HepG2 (cell line): Measurements from ENCODE around the gene EDN3. TPM values are rescaled to one million over a fixed set of nuclear protein-coding genes. Genes with fewer than 3 reads are reported as not detected.
A peak's percentile ranks its signal among the peaks of the same experiment; 100 is the strongest.

Experiments used
- ATAC-seq: fragments of 200-7000 bp; cut with Tn5 transposase; 3 replicates; pipeline ENCODE4 v1.9.1; 2020; ENCODE audit warnings: mild to moderate bottlenecking, moderate library complexity
- BruUV-seq: library from RNA; stranded (reverse); fragments of 400-500 nt; replicated peaks from 2 replicates; lab custom pipeline; 2021; lab: Mats Ljungman, UMichigan
- CTCF ChIA-PET: fragments of 300-600 bp; formaldehyde crosslinking; extraction: SDS; loops from one replicate; lab custom pipeline; 2021; ENCODE audit warnings: low total read pairs, inconsistent platforms, low intra/inter-chr PET ratio; lab: Yijun Ruan, JAX
- POLR2A ChIA-PET: fragments of 350-600 bp; sonication (Branson Sonifier 250); formaldehyde crosslinking; loops from one replicate; lab custom pipeline; 2020; ENCODE audit warnings: antibody characterized with exemption, inconsistent platforms; lab: Yijun Ruan, JAX
- DNase-seq: peaks from one replicate; pipeline ENCODE4 v3.0.0-alpha.2; 2015; ENCODE audit warnings: low spot score
- FAIRE-seq: peaks from 3 replicates; lab custom pipeline; 2011; peaks lifted over from hg19 to GRCh38; lab: Jason Lieb, UNC
- H2AFZ ChIP-seq: one replicate; pipeline ENCODE4 v1.6.1; 2011; ENCODE audit warnings: low read length, inconsistent platforms
- H3K27ac ChIP-seq: fragments of 300-600 bp; 3 replicates; pipeline ENCODE4 v1.8.0; 2011; ENCODE audit warnings: mixed run types, mild to moderate bottlenecking, mixed read lengths, low read length, inconsistent platforms; ENCODE audit not compliant: insufficient read depth; ENCODE audit errors: extremely low read length
- H3K27me3 ChIP-seq, 2 experiments: fragments of 200-600 bp in 1 of 2; 2 replicates in 1 of 2; 3 replicates in 1 of 2; pipeline versions ENCODE4 v1.6.0 to v1.8.0; 2011; ENCODE audit warnings: low read length in 2 of 2, mild to moderate bottlenecking in 2 of 2, moderate library complexity in 2 of 2, inconsistent platforms in 1 of 2; ENCODE audit not compliant: insufficient read depth in 2 of 2, control insufficient read depth in 1 of 2
- H3K36me3 ChIP-seq, 2 experiments: fragments of 200-600 bp in 1 of 2; replicated peaks in 1 of 2; 2 replicates in 1 of 2; 3 replicates in 1 of 2; pipeline versions ENCODE4 v1.5.1 to v1.8.0; 2011; ENCODE audit warnings: low read length in 2 of 2, inconsistent platforms in 1 of 2; ENCODE audit not compliant: insufficient read depth in 2 of 2, control insufficient read depth in 1 of 2
- H3K4me1 ChIP-seq: 2 replicates; pipeline ENCODE4 v1.5.1; 2012; ENCODE audit warnings: low read length, inconsistent platforms; ENCODE audit not compliant: insufficient read depth
- H3K4me2 ChIP-seq: 2 replicates; pipeline ENCODE4 v1.6.0; 2011; ENCODE audit warnings: low read depth, low read length, inconsistent platforms
- H3K4me3 ChIP-seq, 3 experiments: fragments of 200-600 bp in 1 of 3; sonication (generic), shearing (Covaris generic) in 1 of 3; replicated peaks in 1 of 3; 2 replicates each; pipeline ENCODE4 v1.5.1; 2011 to 2016; ENCODE audit warnings: low read length in 3 of 3, inconsistent platforms in 2 of 3, low read depth in 2 of 3, mild to moderate bottlenecking in 2 of 3, control low read depth in 1 of 3, mixed read lengths in 1 of 3; ENCODE audit not compliant: insufficient read depth in 1 of 3
- H3K79me2 ChIP-seq: one replicate; pipeline ENCODE4 v1.6.1; 2011; ENCODE audit warnings: low read length, inconsistent platforms; ENCODE audit not compliant: insufficient read depth
- H3K9ac ChIP-seq: 2 replicates; pipeline ENCODE4 v1.6.0; 2011; ENCODE audit warnings: mild to moderate bottlenecking, low read depth, low read length, inconsistent platforms; ENCODE audit not compliant: insufficient read depth
- H3K9me3 ChIP-seq: 2 replicates; pipeline ENCODE4 v1.5.1; 2012; ENCODE audit warnings: mild to moderate bottlenecking, low read length
- H4K20me1 ChIP-seq: 2 replicates; pipeline ENCODE4 v1.6.0; 2011; ENCODE audit warnings: inconsistent platforms, mild to moderate bottlenecking, low read length, moderate library complexity; ENCODE audit not compliant: insufficient read depth
- CREB3 ChIP-seq: sonication (generic); formaldehyde crosslinking; IDR thresholded peaks from 2 replicates; pipeline ENCODE4 v1.5.0; 2020; ENCODE audit warnings: missing genetic modification reagents
- ERF ChIP-seq: IDR thresholded peaks from 2 replicates; pipeline ENCODE4 v1.6.1; 2018; ENCODE audit warnings: missing biosample characterization, missing genetic modification reagents
- FIP1L1 ChIP-seq: fragments of 200-400 bp; formaldehyde crosslinking; IDR thresholded peaks from 2 replicates; pipeline ENCODE4 v1.6.1; 2018; ENCODE audit warnings: low read depth, mild to moderate bottlenecking, low read length, moderate library complexity, borderline replicate concordance; ENCODE audit not compliant: insufficient read depth
- SALL2 ChIP-seq: sonication (generic); formaldehyde crosslinking; IDR thresholded peaks from 2 replicates; pipeline ENCODE4 v1.8.1; 2023; ENCODE audit warnings: mild to moderate bottlenecking, missing genetic modification reagents, inconsistent platforms
- SOX6 ChIP-seq, 2 experiments: fragments of 450-650 bp in 1 of 2; sonication (generic) in 1 of 2; formaldehyde crosslinking in 1 of 2; IDR thresholded peaks; 2 replicates each; pipeline versions ENCODE4 v1.4.0 to v1.6.1; 2017 to 2020; ENCODE audit warnings: antibody characterized with exemption in 1 of 2, mild to moderate bottlenecking in 1 of 2, missing genetic modification reagents in 1 of 2
- ZNF7 ChIP-seq: IDR thresholded peaks from 2 replicates; pipeline ENCODE4 v1.6.1; 2016; ENCODE audit warnings: missing biosample characterization, missing genetic modification reagents
- ZNF883 ChIP-seq: sonication (generic); formaldehyde crosslinking; IDR thresholded peaks from 2 replicates; pipeline ENCODE4 v1.5.1; 2020; ENCODE audit warnings: mild to moderate bottlenecking, missing genetic modification reagents; ENCODE audit errors: not compliant biosample characterization
- ZSCAN31 ChIP-seq: sonication (generic); formaldehyde crosslinking; IDR thresholded peaks from 2 replicates; pipeline ENCODE4 v1.5.0; 2020; ENCODE audit warnings: low read depth, mild to moderate bottlenecking, missing genetic modification reagents
- WGBS: methylation state at CpG from one replicate; pipeline ENCODE4 v1.1.6; 2017; ENCODE audit warnings: low lambda C conversion rate; 5-methylcytosine and 5-hydroxymethylcytosine counted together
- in situ Hi-C: cut with HindIII; loops from 2 replicates; pipeline ENCODE4 v1.10.0; 2017; ENCODE audit warnings: low pct_unique_long_range_greater_than_20kb; ENCODE audit not compliant: extremely low pct_ligation_motif_present
- intact Hi-C: fragments of 100-400 bp; cut with micrococcal nuclease; formaldehyde crosslinking; loops from one replicate; pipeline ENCODE4 v1.10.0; 2022; ENCODE audit not compliant: unreplicated experiment
- polyA plus RNA-seq, 8 experiments: library from polyadenylated mRNA; depleted of rRNA in 3 of 8; stranded (reverse) in 7 of 8; unstranded in 1 of 8; fragments of >200 nt; fragmentation: Illumina TruSeq in 4 of 8; extraction: Trizol in 4 of 8; gene quantifications; 2 replicates each; pipeline versions ENCODE4 v1.2.1 to v1.2.3, GENCODE V29; 2011 to 2016; ENCODE audit warnings: low read depth in 4 of 8, missing spikeins in 1 of 8, mixed read lengths in 1 of 8; ENCODE audit not compliant: insufficient read depth in 1 of 8
- total RNA-seq, 5 experiments: library from RNA; depleted of rRNA; stranded (reverse); fragments of >200 nt; fragmentation: Illumina TruSeq; extraction: Trizol; gene quantifications; 2 replicates each; pipeline ENCODE4 v1.2.3, GENCODE V29; 2016; ENCODE audit warnings: low read depth in 1 of 5
- TF ChIP-seq, protein P1 (sequence below): sonication (generic); formaldehyde crosslinking; IDR thresholded peaks from 2 replicates; pipeline ENCODE4 v1.4.0; 2020; ENCODE audit warnings: missing genetic modification reagents, borderline replicate concordance

EDN3 gene
- total and polyA plus RNA-seq, 2 of the 13 experiments (the other 11 are each of a cell fraction or from before 2014, with no cell fraction given) = not detected

GRCh38 chr20:59352541-59352940, 52.1 kb downstream of the EDN3 start:
- H3K4me2 ChIP-seq = peak overlapping the region; percentile 25; the same call in 1 of the 2 replicates
- peaks cover 18% of the 10 kb centered on the region for H3K4me1 ChIP-seq
- in situ Hi-C loops = no loop called here
- ATAC-seq = no peak
- no peaks in the 10 kb centered on the region for H4K20me1 ChIP-seq
- CTCF ChIA-PET = no interaction called here
- no TSS peak for BruUV-seq
- H3K9ac ChIP-seq = no peak overlapping the region
- H3K9me3 ChIP-seq = no peaks in the 10 kb centered on the region
- H2AFZ ChIP-seq = no peak overlapping the region
- POLR2A ChIA-PET = no interaction called here
- no peak overlapping the region; a peak in 1 of 6 replicates for H3K4me3 ChIP-seq
- TF ChIP-seq ZNF7 (CRISPR knock-in tag) = no peak
- TF ChIP-seq, protein P1, sequence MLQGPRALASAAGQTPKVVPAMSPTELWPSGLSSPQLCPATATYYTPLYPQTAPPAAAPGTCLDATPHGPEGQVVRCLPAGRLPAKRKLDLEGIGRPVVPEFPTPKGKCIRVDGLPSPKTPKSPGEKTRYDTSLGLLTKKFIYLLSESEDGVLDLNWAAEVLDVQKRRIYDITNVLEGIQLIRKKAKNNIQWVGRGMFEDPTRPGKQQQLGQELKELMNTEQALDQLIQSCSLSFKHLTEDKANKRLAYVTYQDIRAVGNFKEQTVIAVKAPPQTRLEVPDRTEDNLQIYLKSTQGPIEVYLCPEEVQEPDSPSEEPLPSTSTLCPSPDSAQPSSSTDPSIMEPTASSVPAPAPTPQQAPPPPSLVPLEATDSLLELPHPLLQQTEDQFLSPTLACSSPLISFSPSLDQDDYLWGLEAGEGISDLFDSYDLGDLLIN (CRISPR knock-in tag) = no peak
- TF ChIP-seq SOX6 (IDR thresholded peaks at IDR 0.05) = no peak
- TF ChIP-seq SOX6 (CRISPR knock-in tag; IDR thresholded peaks at IDR 0.05) = no peak
- TF ChIP-seq SALL2 (CRISPR knock-in tag) = no peak
- no peak for TF ChIP-seq ZNF883 (CRISPR knock-in tag)
- no peak for TF ChIP-seq ZSCAN31 (CRISPR knock-in tag)
- no peak for TF ChIP-seq FIP1L1
- no peak for TF ChIP-seq ERF (CRISPR knock-in tag)
- TF ChIP-seq CREB3 = no peak
- TF ChIP-seq, all 625 proteins: peak for 0
- WGBS = 55% methylated on average over 4 of the region's 4 CpGs
- H3K36me3 ChIP-seq = no peaks in the 10 kb centered on the region
- DNase-seq (no peak), FAIRE-seq (no peak)
- H3K79me2 ChIP-seq = no peaks in the 10 kb centered on the region
- peaks cover 0 to 7% of the 10 kb centered on the region in 2 experiments; a peak in 3 of 5 replicates for H3K27me3 ChIP-seq
- intact Hi-C loops = no loop called here
- no peak overlapping the region for H3K27ac ChIP-seq
